Progenitor cell of endocrine pancreas (in vitro differentiated cells): ENCODE results near the gene LOXHD1. TPM values are rescaled to one million over a fixed set of nuclear protein-coding genes. Genes with fewer than 3 reads are reported as not detected.

Experiments
- DNase-seq: peaks from one replicate; pipeline ENCODE4 v3.0.0; 2021; ENCODE audit warnings: low spot score; ENCODE audit not compliant: unreplicated experiment
- H3K27ac Mint-ChIP-seq: 2 replicates; pipeline ENCODE4 v1.8.0; 2021; ENCODE audit warnings: mild to moderate bottlenecking, moderate library complexity, mixed read lengths
- H3K27me3 Mint-ChIP-seq: 2 replicates; pipeline ENCODE4 v1.8.0; 2021; ENCODE audit warnings: mixed read lengths
- H3K36me3 Mint-ChIP-seq: 2 replicates; pipeline ENCODE4 v1.8.0; 2022; ENCODE audit warnings: mixed read lengths; ENCODE audit not compliant: insufficient read depth
- H3K4me1 Mint-ChIP-seq: 2 replicates; pipeline ENCODE4 v1.8.0; 2021; ENCODE audit warnings: low read depth, mixed read lengths
- H3K4me3 Mint-ChIP-seq: 2 replicates; pipeline ENCODE4 v1.8.0; 2021; ENCODE audit warnings: low read depth, mild to moderate bottlenecking, moderate library complexity, mixed read lengths
- H3K9me3 Mint-ChIP-seq: 2 replicates; pipeline ENCODE4 v1.8.0; 2021; ENCODE audit warnings: low read depth, mixed read lengths
- CTCF ChIP-seq: fragments of 200-600 bp; sonication (generic); IDR thresholded peaks from one replicate; pipeline ENCODE4 v1.5.0; 2021; ENCODE audit warnings: antibody characterized with exemption, mild to moderate bottlenecking; ENCODE audit not compliant: unreplicated experiment
- total RNA-seq: library from RNA; stranded (reverse); gene quantifications from 2 replicates; pipeline ENCODE4 v1.2.1, GENCODE V29; 2021

The LOXHD1 gene
- total RNA-seq, 1 donor from 2014 or later: 0.36 TPM

DNA sequence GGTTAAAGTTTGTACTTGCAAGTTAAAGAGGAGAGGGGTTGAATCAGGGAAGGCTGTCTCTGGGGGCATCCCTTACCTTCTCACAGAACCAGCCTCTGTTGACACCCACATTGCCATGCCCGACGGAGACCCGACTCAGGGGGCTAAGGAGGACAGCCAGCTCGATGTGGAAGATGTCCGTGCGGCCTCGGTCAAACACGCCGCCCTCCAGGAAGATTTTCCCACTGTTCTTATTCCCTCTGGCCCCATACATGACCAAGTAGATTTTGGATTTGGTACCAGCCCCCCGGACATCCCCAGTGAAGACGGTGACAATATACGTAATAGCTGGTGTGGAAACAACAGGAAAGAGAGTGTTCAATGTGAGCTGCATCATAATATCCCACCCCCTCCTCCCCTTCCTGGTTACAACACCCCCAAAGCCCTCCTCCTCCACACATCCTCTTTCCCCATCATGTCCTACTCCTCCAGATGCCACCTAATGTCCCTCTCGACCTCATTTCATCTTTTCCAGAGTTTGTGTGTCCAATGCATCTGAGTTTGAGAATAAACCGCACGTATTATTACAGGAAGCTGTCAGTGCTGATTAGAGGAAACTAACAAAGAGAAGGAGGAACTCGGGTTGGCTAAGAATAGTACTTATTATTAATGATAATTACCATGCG, 55.7 kb downstream of the LOXHD1 start:
- Mint-ChIP-seq H3K9me3 (no peaks in the 10 kb centered on the region), H3K4me3 (no peak overlapping the region), H3K36me3 (no peaks in the 10 kb centered on the region), H3K4me1 (no peaks in the 10 kb centered on the region), H3K27me3 (peaks cover 2% of the 10 kb centered on the region), H3K27ac (no peak overlapping the region)
- TF ChIP-seq CTCF: no peak
- no peak for DNase-seq

DNA sequence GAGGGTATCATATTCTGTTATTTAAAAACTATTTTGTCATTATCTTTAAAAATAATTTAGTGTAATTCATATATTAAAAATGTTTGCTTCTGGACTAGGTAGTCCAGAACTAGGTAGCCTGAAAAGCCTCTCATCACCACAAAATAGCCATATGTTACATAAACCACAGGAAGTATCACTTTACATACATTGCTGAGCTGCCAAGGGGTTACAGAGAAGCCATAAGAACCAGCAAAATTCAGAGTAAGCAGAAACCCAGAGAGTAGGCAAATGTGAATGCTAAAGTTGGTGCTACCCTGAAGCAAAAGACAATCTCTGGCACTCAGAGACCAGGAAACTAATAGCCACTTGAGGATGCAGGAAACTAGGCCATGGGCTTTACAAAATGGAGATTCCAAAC, 60.9 kb downstream of the LOXHD1 start:
- no peak for DNase-seq
- Mint-ChIP-seq H3K36me3 (no peaks in the 10 kb centered on the region), H3K4me1 (no peaks in the 10 kb centered on the region), H3K27ac (no peak overlapping the region), H3K9me3 (no peaks in the 10 kb centered on the region), H3K4me3 (no peak overlapping the region), H3K27me3 (no peaks in the 10 kb centered on the region)
- TF ChIP-seq CTCF: no peak

GRCh38 chr18:46591783-46592391, 65.1 kb downstream of the LOXHD1 start:
- H3K27ac Mint-ChIP-seq: no peak overlapping the region
- no peaks in the 10 kb centered on the region for H3K9me3 Mint-ChIP-seq
- no peaks in the 10 kb centered on the region for H3K4me1 Mint-ChIP-seq
- no peak for TF ChIP-seq CTCF
- no peak overlapping the region for H3K4me3 Mint-ChIP-seq
- no peaks in the 10 kb centered on the region for H3K36me3 Mint-ChIP-seq
- H3K27me3 Mint-ChIP-seq: no peaks in the 10 kb centered on the region
- DNase-seq: no peak

DNA sequence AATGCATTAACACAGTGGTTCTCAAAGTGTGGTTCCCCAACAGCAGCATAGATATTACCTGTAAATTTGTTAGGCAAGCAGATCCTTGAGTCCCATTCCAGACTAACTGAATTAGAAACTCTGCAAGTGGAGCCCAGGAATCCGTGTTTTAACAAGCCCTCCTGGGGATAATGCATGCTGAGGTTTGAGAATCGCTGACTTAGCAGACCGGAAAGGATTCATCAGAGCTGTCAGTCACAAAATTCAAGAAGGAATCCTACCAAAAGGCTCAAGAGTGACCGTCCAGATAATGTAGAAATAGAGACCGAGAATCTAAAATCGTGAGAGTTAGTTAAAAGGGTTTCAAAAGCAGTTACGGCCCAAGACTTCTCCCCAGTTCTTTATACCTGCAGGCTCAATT, 66.9 kb downstream of the LOXHD1 start:
- Mint-ChIP-seq H3K27ac (no peak overlapping the region), H3K36me3 (no peaks in the 10 kb centered on the region), H3K4me1 (no peaks in the 10 kb centered on the region), H3K9me3 (no peaks in the 10 kb centered on the region), H3K27me3 (no peaks in the 10 kb centered on the region), H3K4me3 (no peak overlapping the region)
- no peak for DNase-seq
- TF ChIP-seq CTCF: no peak

DNA sequence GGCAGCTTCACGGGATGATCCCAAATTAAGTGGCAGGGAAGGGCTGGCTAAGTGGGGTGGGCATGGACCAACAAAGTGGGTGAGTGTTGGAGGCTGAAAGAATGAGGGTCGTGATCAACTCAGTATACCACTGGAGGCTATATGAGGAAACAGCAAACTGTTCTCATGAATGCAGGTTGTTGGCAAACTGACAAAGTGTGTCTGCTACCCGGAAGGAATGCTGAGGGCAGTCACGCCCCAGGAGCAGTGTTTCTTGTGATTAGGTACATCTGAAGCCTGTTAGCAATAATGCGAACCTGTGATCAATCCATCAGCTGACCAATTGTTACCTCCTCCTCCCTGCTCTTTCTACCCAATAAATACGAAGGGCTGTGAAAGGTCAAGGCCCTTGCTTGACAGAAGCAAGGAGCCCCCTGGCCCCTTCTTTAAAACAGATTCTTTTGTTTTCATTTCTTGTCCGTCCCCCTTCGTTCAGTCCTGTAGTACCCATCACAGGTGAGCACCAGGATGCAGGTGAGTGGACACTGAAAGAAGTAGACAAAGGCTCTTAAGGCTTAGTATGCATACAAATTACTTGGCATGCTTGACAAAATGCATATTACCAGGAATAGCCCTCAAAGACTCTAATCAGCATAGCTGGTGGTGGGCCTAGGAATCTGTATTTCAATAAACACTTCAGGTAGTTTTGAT, 67.9 kb downstream of the LOXHD1 start:
- TF ChIP-seq CTCF: no peak
- no peaks in the 10 kb centered on the region for H3K9me3 Mint-ChIP-seq
- no peak overlapping the region for H3K27ac Mint-ChIP-seq
- H3K36me3 Mint-ChIP-seq: no peaks in the 10 kb centered on the region
- H3K4me3 Mint-ChIP-seq: no peak overlapping the region
- H3K27me3 Mint-ChIP-seq: no peaks in the 10 kb centered on the region
- no peak for DNase-seq
- H3K4me1 Mint-ChIP-seq: no peaks in the 10 kb centered on the region
